HepG2 (cell line): ENCODE results near the gene PLEKHH1. TPM values are rescaled to one million over a fixed set of nuclear protein-coding genes. Genes with fewer than 3 reads are reported as not detected.
A peak's percentile ranks its signal among the peaks of the same experiment; 100 is the strongest.

Source experiments
- ATAC-seq: fragments of 200-7000 bp; cut with Tn5 transposase; 3 replicates; pipeline ENCODE4 v1.9.1; 2020; ENCODE audit warnings: mild to moderate bottlenecking, moderate library complexity
- BruUV-seq: library from RNA; stranded (reverse); fragments of 400-500 nt; replicated peaks from 2 replicates; lab custom pipeline; 2021; lab: Mats Ljungman, UMichigan
- CTCF ChIA-PET: fragments of 300-600 bp; formaldehyde crosslinking; extraction: SDS; loops from one replicate; lab custom pipeline; 2021; ENCODE audit warnings: low total read pairs, inconsistent platforms, low intra/inter-chr PET ratio; lab: Yijun Ruan, JAX
- POLR2A ChIA-PET: fragments of 350-600 bp; sonication (Branson Sonifier 250); formaldehyde crosslinking; loops from one replicate; lab custom pipeline; 2020; ENCODE audit warnings: antibody characterized with exemption, inconsistent platforms; lab: Yijun Ruan, JAX
- DNase-seq: peaks from one replicate; pipeline ENCODE4 v3.0.0-alpha.2; 2015; ENCODE audit warnings: low spot score
- FAIRE-seq: peaks from 3 replicates; lab custom pipeline; 2011; peaks lifted over from hg19 to GRCh38; lab: Jason Lieb, UNC
- H2AFZ ChIP-seq: one replicate; pipeline ENCODE4 v1.6.1; 2011; ENCODE audit warnings: low read length, inconsistent platforms
- H3K27ac ChIP-seq: fragments of 300-600 bp; 3 replicates; pipeline ENCODE4 v1.8.0; 2011; ENCODE audit warnings: mixed run types, mild to moderate bottlenecking, mixed read lengths, low read length, inconsistent platforms; ENCODE audit not compliant: insufficient read depth; ENCODE audit errors: extremely low read length
- H3K27me3 ChIP-seq, 2 experiments: fragments of 200-600 bp in 1 of 2; 2 replicates in 1 of 2; 3 replicates in 1 of 2; pipeline versions ENCODE4 v1.6.0 to v1.8.0; 2011; ENCODE audit warnings: low read length in 2 of 2, mild to moderate bottlenecking in 2 of 2, moderate library complexity in 2 of 2, inconsistent platforms in 1 of 2; ENCODE audit not compliant: insufficient read depth in 2 of 2, control insufficient read depth in 1 of 2
- H3K36me3 ChIP-seq, 2 experiments: fragments of 200-600 bp in 1 of 2; replicated peaks in 1 of 2; 2 replicates in 1 of 2; 3 replicates in 1 of 2; pipeline versions ENCODE4 v1.5.1 to v1.8.0; 2011; ENCODE audit warnings: low read length in 2 of 2, inconsistent platforms in 1 of 2; ENCODE audit not compliant: insufficient read depth in 2 of 2, control insufficient read depth in 1 of 2
- H3K4me1 ChIP-seq: 2 replicates; pipeline ENCODE4 v1.5.1; 2012; ENCODE audit warnings: low read length, inconsistent platforms; ENCODE audit not compliant: insufficient read depth
- H3K4me2 ChIP-seq: 2 replicates; pipeline ENCODE4 v1.6.0; 2011; ENCODE audit warnings: low read depth, low read length, inconsistent platforms
- H3K4me3 ChIP-seq, 3 experiments: fragments of 200-600 bp in 1 of 3; sonication (generic), shearing (Covaris generic) in 1 of 3; replicated peaks in 1 of 3; 2 replicates each; pipeline ENCODE4 v1.5.1; 2011 to 2016; ENCODE audit warnings: low read length in 3 of 3, inconsistent platforms in 2 of 3, low read depth in 2 of 3, mild to moderate bottlenecking in 2 of 3, control low read depth in 1 of 3, mixed read lengths in 1 of 3; ENCODE audit not compliant: insufficient read depth in 1 of 3
- H3K79me2 ChIP-seq: one replicate; pipeline ENCODE4 v1.6.1; 2011; ENCODE audit warnings: low read length, inconsistent platforms; ENCODE audit not compliant: insufficient read depth
- H3K9ac ChIP-seq: 2 replicates; pipeline ENCODE4 v1.6.0; 2011; ENCODE audit warnings: mild to moderate bottlenecking, low read depth, low read length, inconsistent platforms; ENCODE audit not compliant: insufficient read depth
- H3K9me3 ChIP-seq: 2 replicates; pipeline ENCODE4 v1.5.1; 2012; ENCODE audit warnings: mild to moderate bottlenecking, low read length
- H4K20me1 ChIP-seq: 2 replicates; pipeline ENCODE4 v1.6.0; 2011; ENCODE audit warnings: inconsistent platforms, mild to moderate bottlenecking, low read length, moderate library complexity; ENCODE audit not compliant: insufficient read depth
- FOSL2 ChIP-seq: sonication (generic); formaldehyde crosslinking; IDR thresholded peaks from 2 replicates; pipeline ENCODE4 v1.4.0; 2020; ENCODE audit warnings: missing genetic modification reagents
- ZNF274 ChIP-seq: sonication (generic); formaldehyde crosslinking; IDR thresholded peaks from 2 replicates; pipeline ENCODE4 v1.5.1; 2020; ENCODE audit warnings: mild to moderate bottlenecking, missing genetic modification reagents
- ZNF724P ChIP-seq: sonication (generic); formaldehyde crosslinking; IDR thresholded peaks from 2 replicates; pipeline ENCODE4 v1.8.0; 2022; ENCODE audit warnings: missing genetic modification reagents, borderline replicate concordance
- ZSCAN31 ChIP-seq: sonication (generic); formaldehyde crosslinking; IDR thresholded peaks from 2 replicates; pipeline ENCODE4 v1.5.0; 2020; ENCODE audit warnings: low read depth, mild to moderate bottlenecking, missing genetic modification reagents
- WGBS: methylation state at CpG from one replicate; pipeline ENCODE4 v1.1.6; 2017; ENCODE audit warnings: low lambda C conversion rate; 5-methylcytosine and 5-hydroxymethylcytosine counted together
- in situ Hi-C: cut with HindIII; loops from 2 replicates; pipeline ENCODE4 v1.10.0; 2017; ENCODE audit warnings: low pct_unique_long_range_greater_than_20kb; ENCODE audit not compliant: extremely low pct_ligation_motif_present
- intact Hi-C: fragments of 100-400 bp; cut with micrococcal nuclease; formaldehyde crosslinking; loops from one replicate; pipeline ENCODE4 v1.10.0; 2022; ENCODE audit not compliant: unreplicated experiment
- polyA plus RNA-seq, 8 experiments: library from polyadenylated mRNA; depleted of rRNA in 3 of 8; stranded (reverse) in 7 of 8; unstranded in 1 of 8; fragments of >200 nt; fragmentation: Illumina TruSeq in 4 of 8; extraction: Trizol in 4 of 8; gene quantifications; 2 replicates each; pipeline versions ENCODE4 v1.2.1 to v1.2.3, GENCODE V29; 2011 to 2016; ENCODE audit warnings: low read depth in 4 of 8, missing spikeins in 1 of 8, mixed read lengths in 1 of 8; ENCODE audit not compliant: insufficient read depth in 1 of 8
- total RNA-seq, 5 experiments: library from RNA; depleted of rRNA; stranded (reverse); fragments of >200 nt; fragmentation: Illumina TruSeq; extraction: Trizol; gene quantifications; 2 replicates each; pipeline ENCODE4 v1.2.3, GENCODE V29; 2016; ENCODE audit warnings: low read depth in 1 of 5
- TF ChIP-seq, protein P1 (sequence below): IDR thresholded peaks from 2 replicates; pipeline ENCODE4 v1.6.1; 2016; ENCODE audit warnings: mild to moderate bottlenecking
- TF ChIP-seq, protein P2 (sequence below): sonication (generic); formaldehyde crosslinking; IDR thresholded peaks from 2 replicates; pipeline ENCODE4 v1.5.0; 2020; ENCODE audit warnings: mild to moderate bottlenecking, missing genetic modification reagents

PLEKHH1 gene
- total and polyA plus RNA-seq, 2 of the 13 experiments (the other 11 are each of a cell fraction or from before 2014, with no cell fraction given), result 8.6 to 15.8 TPM

DNA sequence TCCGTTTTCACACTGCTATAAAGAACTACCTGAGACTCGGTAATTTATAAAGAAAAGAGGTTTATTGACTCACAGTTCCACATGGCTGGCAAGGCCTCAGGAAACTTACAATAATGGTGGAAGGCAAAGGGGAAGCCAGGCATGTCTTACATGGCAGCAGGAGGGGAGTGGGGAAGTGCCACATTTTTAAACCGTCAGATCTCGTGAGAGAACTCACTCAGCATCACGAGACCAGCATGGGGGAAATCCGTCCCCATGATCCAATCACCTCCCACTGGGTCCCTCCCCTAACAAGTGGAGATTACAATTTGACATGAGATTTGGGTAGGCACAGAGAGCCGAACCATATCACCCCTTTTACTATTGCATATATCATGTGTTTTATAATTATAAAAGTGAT, 69.0 kb downstream of the PLEKHH1 start (continued):
- TF ChIP-seq, protein P1, sequence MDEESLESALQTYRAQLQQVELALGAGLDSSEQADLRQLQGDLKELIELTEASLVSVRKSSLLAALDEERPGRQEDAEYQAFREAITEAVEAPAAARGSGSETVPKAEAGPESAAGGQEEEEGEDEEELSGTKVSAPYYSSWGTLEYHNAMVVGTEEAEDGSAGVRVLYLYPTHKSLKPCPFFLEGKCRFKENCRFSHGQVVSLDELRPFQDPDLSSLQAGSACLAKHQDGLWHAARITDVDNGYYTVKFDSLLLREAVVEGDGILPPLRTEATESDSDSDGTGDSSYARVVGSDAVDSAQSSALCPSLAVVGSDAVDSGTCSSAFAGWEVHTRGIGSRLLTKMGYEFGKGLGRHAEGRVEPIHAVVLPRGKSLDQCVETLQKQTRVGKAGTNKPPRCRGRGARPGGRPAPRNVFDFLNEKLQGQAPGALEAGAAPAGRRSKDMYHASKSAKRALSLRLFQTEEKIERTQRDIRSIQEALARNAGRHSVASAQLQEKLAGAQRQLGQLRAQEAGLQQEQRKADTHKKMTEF (CRISPR knock-in tag), result no peak
- TF ChIP-seq ZNF274 (CRISPR knock-in tag) (no peak), ZNF724P (CRISPR knock-in tag) (no peak)

DNA sequence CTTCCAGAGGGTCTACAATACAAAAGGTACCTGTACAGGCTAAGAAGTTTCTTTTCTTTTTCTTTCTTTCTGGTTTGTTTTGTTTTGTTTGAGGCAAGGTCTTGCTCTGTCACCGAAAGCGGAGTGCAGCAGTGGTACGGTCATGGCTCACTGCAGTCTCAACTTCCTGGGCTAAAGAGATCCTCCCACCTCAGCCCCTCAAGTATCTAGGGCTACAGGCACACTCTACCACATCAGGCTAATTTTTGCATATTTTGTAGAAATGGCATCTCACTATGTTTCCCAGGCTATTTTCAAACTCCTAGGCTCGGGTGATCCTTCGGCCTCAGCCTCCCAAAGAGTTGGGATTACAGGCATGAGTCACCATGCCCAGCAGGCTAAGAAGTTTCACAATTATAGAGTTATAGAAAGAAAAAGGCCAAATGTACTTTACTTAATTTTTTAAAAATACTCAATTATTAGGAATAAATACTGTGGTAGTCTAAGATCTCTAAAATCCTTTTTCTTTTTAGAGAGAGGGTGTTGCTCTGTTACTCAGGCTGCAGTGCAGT, 70.0 kb downstream of the PLEKHH1 start:
- peak overlapping the region; percentile 50; the same call in 1 of the 2 replicates for H3K4me2 ChIP-seq
- intact Hi-C loops (no loop called here), in situ Hi-C loops (loop anchor here (25.0 kb wide), 1 partner anchor 1209 kb away; no protein-coding TSS in a partner anchor)
- no peak overlapping the region for H3K9ac ChIP-seq
- no peaks in the 10 kb centered on the region for H4K20me1 ChIP-seq
- peaks cover 9% of the 10 kb centered on the region for H3K79me2 ChIP-seq
- BruUV-seq, result no TSS peak
- no peak overlapping the region for H3K27ac ChIP-seq
- POLR2A ChIA-PET, result interaction anchor here (1.2 kb wide), 1 partner anchor 19 kb away, joined by 3 read pairs; no protein-coding TSS in a partner anchor
- 38% methylated on average over 5 of the region's 5 CpGs for WGBS
- ATAC-seq (no peak), DNase-seq (no peak), FAIRE-seq (no peak)
- no peaks in the 10 kb centered on the region; a peak in 1 of 5 replicates for H3K27me3 ChIP-seq
- no peaks in the 10 kb centered on the region for H3K36me3 ChIP-seq
- peak; percentile 84 for TF ChIP-seq FOSL2 (CRISPR knock-in tag)
- no peak for TF ChIP-seq ZSCAN31
- TF ChIP-seq, protein P2, sequence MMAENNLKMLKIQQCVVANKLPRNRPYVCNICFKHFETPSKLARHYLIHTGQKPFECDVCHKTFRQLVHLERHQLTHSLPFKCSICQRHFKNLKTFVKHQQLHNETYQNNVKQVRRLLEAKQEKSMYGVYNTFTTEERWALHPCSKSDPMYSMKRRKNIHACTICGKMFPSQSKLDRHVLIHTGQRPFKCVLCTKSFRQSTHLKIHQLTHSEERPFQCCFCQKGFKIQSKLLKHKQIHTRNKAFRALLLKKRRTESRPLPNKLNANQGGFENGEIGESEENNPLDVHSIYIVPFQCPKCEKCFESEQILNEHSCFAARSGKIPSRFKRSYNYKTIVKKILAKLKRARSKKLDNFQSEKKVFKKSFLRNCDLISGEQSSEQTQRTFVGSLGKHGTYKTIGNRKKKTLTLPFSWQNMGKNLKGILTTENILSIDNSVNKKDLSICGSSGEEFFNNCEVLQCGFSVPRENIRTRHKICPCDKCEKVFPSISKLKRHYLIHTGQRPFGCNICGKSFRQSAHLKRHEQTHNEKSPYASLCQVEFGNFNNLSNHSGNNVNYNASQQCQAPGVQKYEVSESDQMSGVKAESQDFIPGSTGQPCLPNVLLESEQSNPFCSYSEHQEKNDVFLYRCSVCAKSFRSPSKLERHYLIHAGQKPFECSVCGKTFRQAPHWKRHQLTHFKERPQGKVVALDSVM, result peak; percentile 40; the same call in 1 of the 2 replicates
- H3K4me1 ChIP-seq, result peaks cover 39% of the 10 kb centered on the region
- CTCF ChIA-PET, result no interaction called here
- H3K9me3 ChIP-seq, result no peaks in the 10 kb centered on the region
- H2AFZ ChIP-seq, result peak overlapping the region; percentile 11
- peak overlapping the region in 1 of 3 experiments; percentile 21; a peak in 1 of 6 replicates for H3K4me3 ChIP-seq
